GM12891 (cell line): ENCODE measurements around the gene RUFY4.

ENCODE experiments used
- PAX5 ChIP-seq: IDR thresholded peaks from 2 replicates; pipeline ENCODE4 v1.6.1; 2011; ENCODE audit warnings: low read length, moderate library complexity, mild to moderate bottlenecking; ENCODE audit not compliant: insufficient read depth, severe bottlenecking
- POLR2A ChIP-seq: IDR thresholded peaks from 2 replicates; pipeline ENCODE4 v1.6.1; 2011; ENCODE audit warnings: low read depth, low read length, control low read depth
- POLR2AphosphoS5 ChIP-seq: IDR thresholded peaks from 2 replicates; pipeline ENCODE4 v1.6.1; 2011; ENCODE audit warnings: low read depth, low read length, control low read depth
- SPI1 ChIP-seq: IDR thresholded peaks from 2 replicates; pipeline ENCODE4 v1.6.1; 2011; ENCODE audit warnings: low read depth, low read length, control low read depth
- TAF1 ChIP-seq: IDR thresholded peaks from 2 replicates; pipeline ENCODE4 v1.6.1; 2011; ENCODE audit warnings: low read depth, low read length, control low read depth

DNA sequence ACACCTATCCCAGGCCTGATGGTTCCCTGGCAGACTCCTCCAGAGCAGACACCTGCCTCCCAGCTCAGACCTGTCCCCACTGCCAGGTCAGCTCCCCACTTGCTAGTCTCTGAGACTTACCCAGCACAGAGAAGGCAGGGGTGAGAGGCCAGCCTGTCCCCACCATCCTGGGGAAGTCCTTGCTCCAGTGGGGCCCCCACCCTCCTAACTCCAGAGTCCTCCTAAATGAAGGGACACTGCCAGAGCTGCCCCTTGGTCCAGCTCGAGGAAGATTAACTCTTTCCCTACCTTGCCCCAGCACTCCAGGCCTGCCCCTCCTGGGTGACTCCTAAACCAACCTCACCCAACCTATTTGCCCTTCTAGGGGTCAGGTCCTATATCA is 35.9 kb upstream of the RUFY4 start:
- TF ChIP-seq POLR2A (no peak), POLR2AphosphoS5 (no peak), SPI1 (no peak), PAX5 (no peak), TAF1 (no peak)
